ENCODE results near the gene SECTM1. TPM values are rescaled to one million over a fixed set of nuclear protein-coding genes. Genes with fewer than 3 reads are reported as not detected.
"Not testable (repeated sequence)": the region's sequence is repeated elsewhere in the genome, so short reads cannot be mapped to it uniquely, and the experiment has no call there.

SECTM1 gene
- total and polyA plus RNA-seq, 2 experiments from 2014 or later, result 1.4 TPM

GRCh38 chr17:82376042-82376730 is 42.6 kb upstream of the SECTM1 start:
- Histone ChIP-seq H3K4me2 (ENCODE audit: unreplicated experiment) (no peak overlapping the region), H3K9me3 (ENCODE audit: low read depth) (no peaks in the 10 kb centered on the region), H3K4me3 (no peak overlapping the region), H2AFZ (no peak overlapping the region), H3K9me2 (ENCODE audit: insufficient read depth) (no peaks in the 10 kb centered on the region), H4K20me1 (ENCODE audit: insufficient read depth) (no peaks in the 10 kb centered on the region), H3K4me1 (ENCODE audit: insufficient read depth) (no peaks in the 10 kb centered on the region), H3K9ac (no peak overlapping the region), H3F3A (ENCODE audit: insufficient read depth) (peaks cover 6% of the 10 kb centered on the region; the same call in 1 of the 2 replicates), H3K79me2 (ENCODE audit: insufficient read depth) (no peaks in the 10 kb centered on the region), H3K27me3 (replicated peaks; ENCODE audit: insufficient read depth) (peaks cover 27% of the 10 kb centered on the region), H3K36me3 (ENCODE audit: low read depth) (no peaks in the 10 kb centered on the region), H3K27ac (no peak overlapping the region)
- TF ChIP-seq EZH2phosphoT487 (IDR thresholded peaks at IDR 0.05; ENCODE audit: insufficient read depth, low read depth) (no peak), EZH2 (IDR thresholded peaks at IDR 0.05; ENCODE audit: insufficient read depth, poor library complexity, severe bottlenecking) (no peak)
- 60 to 70% methylated on average over 14 to 16 of the region's 16 CpGs for WGBS, 2 experiments (ENCODE audit: low coverage in 1 of 2, low lambda C conversion rate in 2 of 2, missing lambda C conversion rate in 2 of 2)
- no peak for DNase-seq
- in situ Hi-C loops (cut with MboI), result no loop called here

DNA sequence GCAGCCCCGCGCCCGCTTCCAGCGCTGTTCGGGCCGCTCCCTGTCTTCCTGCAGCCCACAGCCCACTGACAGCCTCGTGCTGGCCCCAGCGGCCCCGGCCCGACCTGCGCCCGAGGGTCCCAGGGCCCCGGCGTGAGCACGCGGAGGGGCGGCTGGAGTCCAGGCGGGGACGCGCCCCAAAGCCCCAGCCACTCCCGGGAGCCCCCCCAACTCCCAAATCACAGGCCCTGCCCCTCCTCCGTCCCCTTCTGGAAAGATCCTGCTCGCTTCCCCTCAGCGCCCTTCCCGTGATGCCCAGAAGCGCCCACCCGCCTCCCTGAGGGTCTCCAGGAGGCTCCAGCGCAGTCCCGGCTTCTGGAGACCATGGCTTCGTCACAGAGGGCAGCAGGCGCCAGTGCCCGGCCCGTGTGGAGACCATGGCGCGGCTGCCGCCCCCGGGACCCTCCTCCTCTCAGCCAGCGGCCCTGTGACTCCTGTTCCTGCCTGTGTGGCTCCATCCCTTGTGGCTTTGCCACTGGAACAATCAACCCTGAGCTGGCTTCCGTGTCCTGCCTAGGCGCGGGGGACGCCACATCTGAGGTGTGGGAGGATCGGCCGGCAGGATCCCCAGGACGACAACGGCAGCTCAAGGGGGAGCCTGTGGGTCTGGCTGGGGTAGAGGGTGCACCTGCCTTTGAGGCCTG is 41.9 kb upstream of the SECTM1 start:
- DNase-seq, result no peak
- Histone ChIP-seq H3K4me1 (ENCODE audit: insufficient read depth) (no peaks in the 10 kb centered on the region), H3K9me3 (ENCODE audit: low read depth) (no peaks in the 10 kb centered on the region), H3K4me3 (no peak overlapping the region), H3K36me3 (ENCODE audit: low read depth) (no peaks in the 10 kb centered on the region), H3K79me2 (ENCODE audit: insufficient read depth) (no peaks in the 10 kb centered on the region), H3K27ac (no peak overlapping the region), H3K4me2 (ENCODE audit: unreplicated experiment) (no peak overlapping the region), H2AFZ (no peak overlapping the region), H3F3A (ENCODE audit: insufficient read depth) (no peaks in the 10 kb centered on the region), H3K9me2 (ENCODE audit: insufficient read depth) (no peaks in the 10 kb centered on the region), H4K20me1 (ENCODE audit: insufficient read depth) (no peaks in the 10 kb centered on the region), H3K27me3 (replicated peaks; ENCODE audit: insufficient read depth) (peaks cover 34% of the 10 kb centered on the region), H3K9ac (no peak overlapping the region)
- in situ Hi-C loops (cut with MboI), result no loop called here
- WGBS, 2 experiments (ENCODE audit: low coverage in 1 of 2, low lambda C conversion rate in 2 of 2, missing lambda C conversion rate in 2 of 2), result 75 to 83% methylated on average over 34 to 46 of the region's 46 CpGs
- no peak for TF ChIP-seq EZH2 (IDR thresholded peaks at IDR 0.05; ENCODE audit: insufficient read depth, poor library complexity, severe bottlenecking)
- TF ChIP-seq EZH2phosphoT487 (IDR thresholded peaks at IDR 0.05; ENCODE audit: insufficient read depth, low read depth), result no peak

DNA sequence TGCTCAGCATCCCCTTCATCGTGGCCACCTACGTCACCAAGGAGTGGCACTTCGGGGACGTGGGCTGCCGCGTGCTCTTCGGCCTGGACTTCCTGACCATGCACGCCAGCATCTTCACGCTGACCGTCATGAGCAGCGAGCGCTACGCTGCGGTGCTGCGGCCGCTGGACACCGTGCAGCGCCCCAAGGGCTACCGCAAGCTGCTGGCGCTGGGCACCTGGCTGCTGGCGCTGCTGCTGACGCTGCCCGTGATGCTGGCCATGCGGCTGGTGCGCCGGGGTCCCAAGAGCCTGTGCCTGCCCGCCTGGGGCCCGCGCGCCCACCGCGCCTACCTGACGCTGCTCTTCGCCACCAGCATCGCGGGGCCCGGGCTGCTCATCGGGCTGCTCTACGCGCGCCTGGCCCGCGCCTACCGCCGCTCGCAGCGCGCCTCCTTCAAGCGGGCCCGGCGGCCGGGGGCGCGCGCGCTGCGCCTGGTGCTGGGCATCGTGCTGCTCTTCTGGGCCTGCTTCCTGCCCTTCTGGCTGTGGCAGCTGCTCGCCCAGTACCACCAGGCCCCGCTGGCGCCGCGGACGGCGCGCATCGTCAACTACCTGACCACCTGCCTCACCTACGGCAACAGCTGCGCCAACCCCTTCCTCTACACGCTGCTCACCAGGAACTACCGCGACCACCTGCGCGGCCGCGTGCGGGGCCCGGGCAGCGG is 41.2 kb upstream of the SECTM1 start:
- H3K27ac ChIP-seq, result no peak overlapping the region
- H3K4me3 ChIP-seq, result no peak overlapping the region
- no peaks in the 10 kb centered on the region for H3K9me2 ChIP-seq (ENCODE audit: insufficient read depth)
- H3K9ac ChIP-seq, result no peak overlapping the region
- TF ChIP-seq EZH2phosphoT487 (IDR thresholded peaks at IDR 0.05; ENCODE audit: insufficient read depth, low read depth) (no peak), EZH2 (IDR thresholded peaks at IDR 0.05; ENCODE audit: insufficient read depth, poor library complexity, severe bottlenecking) (no peak)
- no peaks in the 10 kb centered on the region for H3K9me3 ChIP-seq (ENCODE audit: low read depth)
- DNase-seq, result no peak
- no peaks in the 10 kb centered on the region for H3K36me3 ChIP-seq (ENCODE audit: low read depth)
- H3K79me2 ChIP-seq (ENCODE audit: insufficient read depth), result no peaks in the 10 kb centered on the region
- H3K4me2 ChIP-seq (ENCODE audit: unreplicated experiment), result no peak overlapping the region
- H2AFZ ChIP-seq, result no peak overlapping the region
- peaks cover 37% of the 10 kb centered on the region for H3K27me3 ChIP-seq (replicated peaks; ENCODE audit: insufficient read depth)
- no peaks in the 10 kb centered on the region for H4K20me1 ChIP-seq (ENCODE audit: insufficient read depth)
- H3F3A ChIP-seq (ENCODE audit: insufficient read depth), result no peaks in the 10 kb centered on the region
- WGBS, 2 experiments (ENCODE audit: low coverage in 1 of 2, low lambda C conversion rate in 2 of 2, missing lambda C conversion rate in 2 of 2), result 74 to 75% methylated on average over 71 to 79 of the region's 79 CpGs
- in situ Hi-C loops (cut with MboI), result no loop called here
- H3K4me1 ChIP-seq (ENCODE audit: insufficient read depth), result no peaks in the 10 kb centered on the region

DNA sequence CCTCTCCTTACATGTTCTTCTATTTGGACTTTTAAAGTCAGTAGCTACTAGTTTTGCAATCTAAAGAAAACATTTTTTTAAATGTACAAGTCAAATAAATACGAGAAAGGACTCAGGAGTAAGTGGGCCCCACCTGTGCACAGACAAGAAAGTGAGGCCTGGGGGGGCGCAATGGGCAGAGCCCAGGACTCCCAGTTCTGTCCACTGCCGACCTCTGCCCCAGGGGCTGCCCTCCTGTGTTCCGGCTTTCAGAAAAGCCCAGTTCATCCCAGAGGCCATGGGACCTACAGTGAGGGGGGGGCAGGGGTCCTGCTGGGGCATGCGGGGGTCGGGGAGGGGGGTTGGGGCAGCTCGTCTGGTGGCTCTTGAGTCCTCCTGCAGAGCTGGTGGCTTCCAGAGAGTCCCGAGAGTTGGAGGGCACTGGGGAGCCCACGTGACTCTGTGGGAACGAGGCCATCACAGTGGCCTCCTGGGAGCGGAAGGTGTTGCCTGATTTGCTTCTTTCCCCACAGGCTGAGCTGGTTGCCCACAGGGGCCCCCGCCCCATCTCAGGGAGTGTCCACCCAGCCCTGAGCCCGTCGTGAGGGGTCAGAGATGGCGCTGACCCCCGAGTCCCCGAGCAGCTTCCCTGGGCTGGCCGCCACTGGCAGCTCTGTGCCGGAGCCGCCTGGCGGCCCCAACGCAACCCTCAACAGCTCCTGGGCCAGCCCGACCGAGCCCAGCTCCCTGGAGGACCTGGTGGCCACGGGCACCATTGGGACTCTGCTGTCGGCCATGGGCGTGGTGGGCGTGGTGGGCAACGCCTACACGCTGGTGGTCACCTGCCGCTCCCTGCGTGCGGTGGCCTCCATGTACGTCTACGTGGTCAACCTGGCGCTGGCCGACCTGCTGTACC is 40.4 kb upstream of the SECTM1 start:
- Histone ChIP-seq H3K9ac (no peak overlapping the region), H3K4me1 (ENCODE audit: insufficient read depth) (no peaks in the 10 kb centered on the region), H3K79me2 (ENCODE audit: insufficient read depth) (no peaks in the 10 kb centered on the region), H3K4me2 (ENCODE audit: unreplicated experiment) (no peak overlapping the region), H4K20me1 (ENCODE audit: insufficient read depth) (no peaks in the 10 kb centered on the region), H3K9me2 (ENCODE audit: insufficient read depth) (no peaks in the 10 kb centered on the region), H3K27ac (no peak overlapping the region), H3K9me3 (ENCODE audit: low read depth) (no peaks in the 10 kb centered on the region), H3F3A (ENCODE audit: insufficient read depth) (no peaks in the 10 kb centered on the region), H3K36me3 (ENCODE audit: low read depth) (no peaks in the 10 kb centered on the region), H2AFZ (no peak overlapping the region), H3K27me3 (replicated peaks; ENCODE audit: insufficient read depth) (peaks cover 37% of the 10 kb centered on the region), H3K4me3 (no peak overlapping the region)
- DNase-seq, result no peak
- in situ Hi-C loops (cut with MboI), result no loop called here
- WGBS, 2 experiments (ENCODE audit: low coverage in 1 of 2, low lambda C conversion rate in 2 of 2, missing lambda C conversion rate in 2 of 2), result 78 to 83% methylated on average over 32 to 36 of the region's 37 CpGs
- TF ChIP-seq EZH2phosphoT487 (IDR thresholded peaks at IDR 0.05; ENCODE audit: insufficient read depth, low read depth) (no peak), EZH2 (IDR thresholded peaks at IDR 0.05; ENCODE audit: insufficient read depth, poor library complexity, severe bottlenecking) (no peak)

GRCh38 chr17:82373072-82373452 is 39.5 kb upstream of the SECTM1 start:
- peaks cover 28% of the 10 kb centered on the region for H3K27me3 ChIP-seq (replicated peaks; ENCODE audit: insufficient read depth)
- WGBS, 2 experiments (ENCODE audit: low coverage in 1 of 2, low lambda C conversion rate in 2 of 2, missing lambda C conversion rate in 2 of 2), result 65 to 81% methylated on average over 10 of the region's 10 CpGs
- in situ Hi-C loops (cut with MboI); H3K36me3 ChIP-seq (ENCODE audit: low read depth); H3K9me3 ChIP-seq (ENCODE audit: low read depth); H3K4me2 ChIP-seq (ENCODE audit: unreplicated experiment); H3K79me2 ChIP-seq (ENCODE audit: insufficient read depth); H4K20me1 ChIP-seq (ENCODE audit: insufficient read depth); H3K4me1 ChIP-seq (ENCODE audit: insufficient read depth); H3K4me3 ChIP-seq; H3K27ac ChIP-seq; H3F3A ChIP-seq (ENCODE audit: insufficient read depth); H2AFZ ChIP-seq; H3K9me2 ChIP-seq (ENCODE audit: insufficient read depth); H3K9ac ChIP-seq; DNase-seq: not testable (repeated sequence)

Measured in GM23248 (cell line).